ENCODE results near the gene MAST4. TPM values are rescaled to one million over a fixed set of nuclear protein-coding genes. Genes with fewer than 3 reads are reported as not detected.

Gene MAST4
- total RNA-seq, 4 donors from 2014 or later: 16.2 to 32.8 (median 25.0) TPM

DNA sequence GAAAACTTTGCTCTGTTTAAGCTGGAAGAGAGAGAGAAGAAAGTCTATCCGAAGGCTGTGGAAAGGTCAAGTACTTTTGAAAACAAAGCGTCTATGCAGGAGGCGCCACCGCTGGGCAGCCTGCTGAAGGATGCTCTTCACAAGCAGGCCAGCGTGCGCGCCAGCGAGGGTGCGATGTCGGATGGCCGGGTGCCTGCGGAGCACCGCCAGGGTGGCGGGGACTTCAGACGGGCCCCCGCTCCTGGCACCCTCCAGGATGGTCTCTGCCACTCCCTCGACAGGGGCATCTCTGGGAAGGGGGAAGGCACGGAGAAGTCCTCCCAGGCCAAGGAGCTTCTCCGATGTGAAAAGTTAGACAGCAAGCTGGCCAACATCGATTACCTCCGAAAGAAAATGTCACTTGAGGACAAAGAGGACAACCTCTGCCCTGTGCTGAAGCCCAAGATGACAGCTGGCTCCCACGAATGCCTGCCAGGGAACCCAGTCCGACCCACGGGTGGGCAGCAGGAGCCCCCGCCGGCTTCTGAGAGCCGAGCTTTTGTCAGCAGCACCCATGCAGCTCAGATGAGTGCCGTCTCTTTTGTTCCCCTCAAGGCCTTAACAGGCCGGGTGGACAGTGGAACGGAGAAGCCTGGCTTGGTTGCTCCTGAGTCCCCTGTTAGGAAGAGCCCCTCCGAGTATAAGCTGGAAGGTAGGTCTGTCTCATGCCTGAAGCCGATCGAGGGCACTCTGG, 567.8 kb downstream of the MAST4 start:
- no peak for ATAC-seq
- Histone ChIP-seq H3K27ac (peak overlapping the region in 1 of 4 donors; percentile 84), H3K9me3 (no peaks in the 10 kb centered on the region), H3K4me3 (no peak overlapping the region), H3K27me3 (no peaks in the 10 kb centered on the region), H3K4me1 (peaks cover 0 to 42% (median 10%) of the 10 kb centered on the region in 3 donors), H3K36me3 (peaks cover 0 to 51% of the 10 kb centered on the region in 2 donors)
- no peak for TF ChIP-seq POLR2A (IDR thresholded peaks at IDR 0.05)
- TF ChIP-seq, protein P1, sequence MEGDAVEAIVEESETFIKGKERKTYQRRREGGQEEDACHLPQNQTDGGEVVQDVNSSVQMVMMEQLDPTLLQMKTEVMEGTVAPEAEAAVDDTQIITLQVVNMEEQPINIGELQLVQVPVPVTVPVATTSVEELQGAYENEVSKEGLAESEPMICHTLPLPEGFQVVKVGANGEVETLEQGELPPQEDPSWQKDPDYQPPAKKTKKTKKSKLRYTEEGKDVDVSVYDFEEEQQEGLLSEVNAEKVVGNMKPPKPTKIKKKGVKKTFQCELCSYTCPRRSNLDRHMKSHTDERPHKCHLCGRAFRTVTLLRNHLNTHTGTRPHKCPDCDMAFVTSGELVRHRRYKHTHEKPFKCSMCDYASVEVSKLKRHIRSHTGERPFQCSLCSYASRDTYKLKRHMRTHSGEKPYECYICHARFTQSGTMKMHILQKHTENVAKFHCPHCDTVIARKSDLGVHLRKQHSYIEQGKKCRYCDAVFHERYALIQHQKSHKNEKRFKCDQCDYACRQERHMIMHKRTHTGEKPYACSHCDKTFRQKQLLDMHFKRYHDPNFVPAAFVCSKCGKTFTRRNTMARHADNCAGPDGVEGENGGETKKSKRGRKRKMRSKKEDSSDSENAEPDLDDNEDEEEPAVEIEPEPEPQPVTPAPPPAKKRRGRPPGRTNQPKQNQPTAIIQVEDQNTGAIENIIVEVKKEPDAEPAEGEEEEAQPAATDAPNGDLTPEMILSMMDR (IDR thresholded peaks at IDR 0.05): no peak
- TF ChIP-seq EP300 (IDR thresholded peaks at IDR 0.05): no peak
- no peak for TF ChIP-seq POLR2AphosphoS5 (IDR thresholded peaks at IDR 0.05)
- WGBS, 2 donors (ENCODE audit: low coverage in 1 of 2): 67 to 79% methylated on average over 1 to 5 of the region's 33 CpGs

DNA sequence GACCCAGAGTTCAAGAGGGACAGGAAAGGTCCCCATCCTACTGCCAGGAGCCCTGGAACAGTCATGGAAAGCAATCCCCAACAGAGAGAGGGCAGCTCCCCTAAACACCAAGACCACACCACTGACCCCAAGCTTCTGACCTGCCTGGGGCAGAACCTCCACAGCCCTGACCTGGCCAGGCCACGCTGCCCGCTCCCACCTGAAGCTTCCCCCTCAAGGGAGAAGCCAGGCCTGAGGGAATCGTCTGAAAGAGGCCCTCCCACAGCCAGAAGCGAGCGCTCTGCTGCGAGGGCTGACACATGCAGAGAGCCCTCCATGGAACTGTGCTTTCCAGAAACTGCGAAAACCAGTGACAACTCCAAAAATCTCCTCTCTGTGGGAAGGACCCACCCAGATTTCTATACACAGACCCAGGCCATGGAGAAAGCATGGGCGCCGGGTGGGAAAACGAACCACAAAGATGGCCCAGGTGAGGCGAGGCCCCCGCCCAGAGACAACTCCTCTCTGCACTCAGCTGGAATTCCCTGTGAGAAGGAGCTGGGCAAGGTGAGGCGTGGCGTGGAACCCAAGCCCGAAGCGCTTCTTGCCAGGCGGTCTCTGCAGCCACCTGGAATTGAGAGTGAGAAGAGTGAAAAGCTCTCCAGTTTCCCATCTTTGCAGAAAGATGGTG, 568.8 kb downstream of the MAST4 start:
- no peaks in the 10 kb centered on the region for H3K27me3 ChIP-seq
- WGBS, 2 donors (ENCODE audit: low coverage in 1 of 2): 98% methylated on average over 6 of the region's 17 CpGs; no CpG with 5 or more reads in 1 of the 2 donors
- no peak for ATAC-seq
- H3K4me1 ChIP-seq: peaks cover 0 to 40% (median 10%) of the 10 kb centered on the region in 3 donors
- TF ChIP-seq EP300 (IDR thresholded peaks at IDR 0.05): no peak
- TF ChIP-seq POLR2A (IDR thresholded peaks at IDR 0.05): no peak
- no peak for TF ChIP-seq POLR2AphosphoS5 (IDR thresholded peaks at IDR 0.05)
- TF ChIP-seq, protein P1 (IDR thresholded peaks at IDR 0.05): no peak
- peak overlapping the region in 2 of 4 donors; percentile 68 to 84 for H3K27ac ChIP-seq
- no peak overlapping the region for H3K4me3 ChIP-seq
- no peaks in the 10 kb centered on the region for H3K9me3 ChIP-seq
- peaks cover 0 to 55% of the 10 kb centered on the region in 2 donors for H3K36me3 ChIP-seq

DNA sequence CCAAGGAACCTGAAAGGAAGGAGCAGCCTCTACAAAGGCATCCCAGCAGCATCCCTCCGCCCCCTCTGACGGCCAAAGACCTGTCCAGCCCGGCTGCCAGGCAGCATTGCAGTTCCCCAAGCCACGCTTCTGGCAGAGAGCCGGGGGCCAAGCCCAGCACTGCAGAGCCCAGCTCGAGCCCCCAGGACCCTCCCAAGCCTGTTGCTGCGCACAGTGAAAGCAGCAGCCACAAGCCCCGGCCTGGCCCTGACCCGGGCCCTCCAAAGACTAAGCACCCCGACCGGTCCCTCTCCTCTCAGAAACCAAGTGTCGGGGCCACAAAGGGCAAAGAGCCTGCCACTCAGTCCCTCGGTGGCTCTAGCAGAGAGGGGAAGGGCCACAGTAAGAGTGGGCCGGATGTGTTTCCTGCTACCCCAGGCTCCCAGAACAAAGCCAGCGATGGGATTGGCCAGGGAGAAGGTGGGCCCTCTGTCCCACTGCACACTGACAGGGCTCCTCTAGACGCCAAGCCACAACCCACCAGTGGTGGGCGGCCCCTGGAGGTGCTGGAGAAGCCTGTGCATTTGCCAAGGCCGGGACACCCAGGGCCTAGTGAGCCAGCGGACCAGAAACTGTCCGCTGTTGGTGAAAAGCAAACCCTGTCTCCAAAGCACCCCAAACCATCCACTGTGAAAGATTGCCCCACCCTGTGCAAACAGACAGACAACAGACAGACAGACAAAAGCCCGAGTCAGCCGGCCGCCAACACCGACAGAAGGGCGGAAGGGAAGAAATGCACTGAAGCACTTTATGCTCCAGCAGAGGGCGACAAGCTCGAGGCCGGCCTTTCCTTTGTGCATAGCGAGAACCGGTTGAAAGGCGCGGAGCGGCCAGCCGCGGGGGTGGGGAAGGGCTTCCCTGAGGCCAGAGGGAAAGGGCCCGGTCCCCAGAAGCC, 569.6 kb downstream of the MAST4 start:
- TF ChIP-seq, protein P1 (IDR thresholded peaks at IDR 0.05): peak; percentile 67 to 91 (median 75)
- TF ChIP-seq EP300 (IDR thresholded peaks at IDR 0.05) (no peak), POLR2A (IDR thresholded peaks at IDR 0.05) (no peak), POLR2AphosphoS5 (IDR thresholded peaks at IDR 0.05) (no peak)
- no peaks in the 10 kb centered on the region for H3K9me3 ChIP-seq
- H3K4me3 ChIP-seq: peak overlapping the region; percentile 21 to 42
- WGBS, 2 donors (ENCODE audit: low coverage in 1 of 2): no CpG with 5 or more reads among the region's 36 CpGs
- H3K27ac ChIP-seq: peak overlapping the region; percentile 60 to 84 (median 72)
- ATAC-seq: peak; percentile 83
- peaks cover 0 to 32% (median 10%) of the 10 kb centered on the region in 3 donors for H3K4me1 ChIP-seq
- H3K36me3 ChIP-seq: peaks cover 0 to 56% of the 10 kb centered on the region in 2 donors
- H3K27me3 ChIP-seq: no peaks in the 10 kb centered on the region

DNA sequence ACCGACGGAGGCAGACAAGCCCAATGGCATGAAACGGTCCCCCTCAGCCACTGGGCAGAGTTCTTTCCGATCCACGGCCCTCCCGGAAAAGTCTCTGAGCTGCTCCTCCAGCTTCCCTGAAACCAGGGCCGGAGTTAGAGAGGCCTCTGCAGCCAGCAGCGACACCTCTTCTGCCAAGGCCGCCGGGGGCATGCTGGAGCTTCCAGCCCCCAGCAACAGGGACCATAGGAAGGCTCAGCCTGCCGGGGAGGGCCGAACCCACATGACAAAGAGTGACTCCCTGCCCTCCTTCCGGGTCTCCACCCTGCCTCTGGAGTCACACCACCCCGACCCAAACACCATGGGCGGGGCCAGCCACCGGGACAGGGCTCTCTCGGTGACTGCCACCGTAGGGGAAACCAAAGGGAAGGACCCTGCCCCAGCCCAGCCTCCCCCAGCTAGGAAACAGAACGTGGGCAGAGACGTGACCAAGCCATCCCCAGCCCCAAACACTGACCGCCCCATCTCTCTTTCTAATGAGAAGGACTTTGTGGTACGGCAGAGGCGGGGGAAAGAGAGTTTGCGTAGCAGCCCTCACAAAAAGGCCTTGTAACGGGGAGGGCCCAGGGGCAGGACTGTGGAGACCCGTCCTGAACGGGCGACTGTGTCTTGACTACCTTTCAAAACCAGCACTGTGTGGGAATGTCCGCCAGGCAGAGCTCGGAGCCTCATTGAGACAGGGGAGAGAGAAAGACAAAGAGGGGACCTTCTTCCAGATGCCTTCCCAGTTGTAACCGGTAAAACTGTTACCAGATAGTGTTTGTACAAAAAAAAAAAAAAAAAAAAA, 570.5 kb downstream of the MAST4 start:
- no peaks in the 10 kb centered on the region for H3K27me3 ChIP-seq
- TF ChIP-seq POLR2AphosphoS5 (IDR thresholded peaks at IDR 0.05): no peak
- TF ChIP-seq EP300 (IDR thresholded peaks at IDR 0.05): no peak
- TF ChIP-seq, protein P1 (IDR thresholded peaks at IDR 0.05): no peak
- TF ChIP-seq POLR2A (IDR thresholded peaks at IDR 0.05): no peak
- H3K27ac ChIP-seq: peak overlapping the region; percentile 60 to 84 (median 72)
- no peaks in the 10 kb centered on the region for H3K9me3 ChIP-seq
- WGBS, 2 donors (ENCODE audit: low coverage in 1 of 2): 93% methylated on average over 3 to 10 of the region's 31 CpGs
- peak; percentile 46 for ATAC-seq
- peaks cover 0 to 64% of the 10 kb centered on the region in 2 donors for H3K36me3 ChIP-seq
- peak overlapping the region; percentile 21 to 42 for H3K4me3 ChIP-seq
- peaks cover 0 to 23% (median 10%) of the 10 kb centered on the region in 3 donors for H3K4me1 ChIP-seq

Data from gastroesophageal sphincter (tissue), 4 donors.